NT2/D1 (cell line): Measurements from ENCODE around the gene C10orf90.

Source experiments
- SUZ12 ChIP-seq: IDR thresholded peaks from 2 replicates; pipeline ENCODE4 v1.6.1; 2011; ENCODE audit not compliant: insufficient read length, insufficient read depth; ENCODE audit errors: extremely low read depth
- YY1 ChIP-seq: IDR thresholded peaks from 2 replicates; pipeline ENCODE4 v1.6.1; 2011; ENCODE audit not compliant: insufficient read length, insufficient read depth
- ZNF274 ChIP-seq: IDR thresholded peaks from 2 replicates; pipeline ENCODE4 v1.6.1; 2011; ENCODE audit warnings: mild to moderate bottlenecking, low read depth, low read length

DNA sequence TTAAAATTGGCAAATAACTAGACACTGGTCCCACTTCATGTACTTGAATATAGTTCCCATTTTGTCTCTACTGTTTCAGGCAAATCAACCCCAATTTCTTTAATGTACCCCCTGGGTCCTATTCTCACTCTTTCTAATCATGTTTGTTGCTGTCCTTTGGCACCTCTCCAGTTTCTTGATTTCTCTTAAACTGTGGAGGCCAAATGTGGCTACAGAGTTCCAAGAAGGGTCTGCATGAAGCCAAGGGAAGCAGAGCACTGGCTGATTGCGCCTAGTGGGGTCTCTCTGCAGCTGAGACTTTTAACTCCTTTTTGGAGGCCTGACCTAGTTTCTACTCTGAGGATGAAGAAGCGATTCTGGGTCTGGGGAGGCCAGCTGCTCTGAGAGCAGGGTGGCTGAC, 275.5 kb downstream of the C10orf90 start:
- TF ChIP-seq YY1 (no peak), ZNF274 (no peak), SUZ12 (no peak)
